Measurements from ENCODE around the gene KIAA1328. TPM values are rescaled to one million over a fixed set of nuclear protein-coding genes. Genes with fewer than 3 reads are reported as not detected.

The KIAA1328 gene
- total and polyA plus RNA-seq, 9 of the 15 experiments (the other 6 are each of a cell fraction or from before 2014, with no cell fraction given), result 4.0 to 8.6 (median 7.4) TPM

- H3K9me1 ChIP-seq (ENCODE audit: control insufficient read depth, insufficient read depth, low read length), result no peaks in the 10 kb centered on the region
- TF ChIP-seq ZNF584 (CRISPR knock-in tag; IDR thresholded peaks at IDR 0.05; ENCODE audit: low read depth) (peak; percentile 88; the same call in 1 of the 2 replicates), ZNF431 (CRISPR knock-in tag; IDR thresholded peaks at IDR 0.05) (no peak), ATF4 (CRISPR knock-in tag; IDR thresholded peaks at IDR 0.05) (peak; percentile 83), ATF6 (CRISPR knock-in tag; IDR thresholded peaks at IDR 0.05) (no peak), VEZF1 (CRISPR knock-in tag; IDR thresholded peaks at IDR 0.05) (peak; percentile 49), RBM39 (optimal IDR thresholded peaks at IDR 0.05; ENCODE audit: low read depth, low read length) (no peak), ZBTB11 (CRISPR knock-in tag; IDR thresholded peaks at IDR 0.05) (no peak), ARNT (IDR thresholded peaks at IDR 0.05) (no peak), ZNF175 (CRISPR knock-in tag; IDR thresholded peaks at IDR 0.05; ENCODE audit: low read depth) (peak; percentile 95), CEBPG (CRISPR knock-in tag; IDR thresholded peaks at IDR 0.05) (no peak), CEBPG (tag; conservative IDR thresholded peaks at IDR 0.05 in 1 of 2, IDR thresholded peaks at IDR 0.05 in 1 of 2) (peak in 1 of 2 experiments; percentile 79; a peak in 2 of 4 replicates), SMAD3 (CRISPR knock-in tag; conservative IDR thresholded peaks at IDR 0.05) (peak; percentile 36; the same call in 1 of the 2 replicates), ATF1 (CRISPR knock-in tag; IDR thresholded peaks at IDR 0.05) (no peak), ATF1 (tag; IDR thresholded peaks at IDR 0.05) (no peak), SMAD4 (CRISPR knock-in tag; conservative IDR thresholded peaks at IDR 0.05) (0 out of 2 replicates have a peak, but pooled peaks have one; percentile 44)
These were observed 394.1 kb downstream of the KIAA1328 start for GRCh38 chr18:37222999-37223378.

More at GRCh38 chr18:37222999-37223378, 394.1 kb downstream of the KIAA1328 start:
- ChIA-PET POLR2A (no interaction called here), CTCF (ENCODE audit: low intra/inter-chr PET ratio) (no interaction called here)
- intact Hi-C loops (cut with micrococcal nuclease) (no loop called here), in situ Hi-C loops (cut with MboI) (no loop called here)
- no TSS peak for BruUV-seq (replicated peaks)
- no peaks in the 10 kb centered on the region for H3K4me1 ChIP-seq (replicated peaks in 1 of 2; ENCODE audit: control insufficient read depth in 2 of 2, insufficient read depth in 2 of 2, low read length in 2 of 2)
- 4% methylated on average over 5 of the region's 5 CpGs for WGBS (ENCODE audit: insufficient coverage, low coverage, missing lambda C conversion rate)
- no peak overlapping the region for H3K4me3 ChIP-seq
- H3K27ac ChIP-seq (ENCODE audit: extremely low read depth, low read depth, low read length), result no peak overlapping the region
- H3K9ac ChIP-seq (ENCODE audit: insufficient read depth in 1 of 2, low read depth in 2 of 2, low read length in 2 of 2), result no peak overlapping the region
- H3K27me3 ChIP-seq (ENCODE audit: control insufficient read depth in 2 of 2, insufficient read depth in 2 of 2, low read length in 2 of 2), result no peaks in the 10 kb centered on the region
- no peak overlapping the region for H2AFZ ChIP-seq (ENCODE audit: low read depth, low read length)
- no peaks in the 10 kb centered on the region for H4K20me1 ChIP-seq (replicated peaks; ENCODE audit: control insufficient read depth, insufficient read depth, low read length)
- H3K9me3 ChIP-seq (replicated peaks; ENCODE audit: control insufficient read depth, insufficient read depth, low read depth, low read length), result no peaks in the 10 kb centered on the region
- ATAC-seq (peak; percentile 75), FAIRE-seq (no peak), DNase-seq (ENCODE audit: extremely low read depth in 1 of 4, low spot score in 3 of 4) (no peak)
- H3K4me2 ChIP-seq (ENCODE audit: insufficient read depth, low read length), result no peak overlapping the region
- H3K36me3 ChIP-seq (ENCODE audit: control insufficient read depth, insufficient read depth, low read length), result no peaks in the 10 kb centered on the region
- H3K79me2 ChIP-seq (ENCODE audit: control insufficient read depth, insufficient read depth, low read length), result no peaks in the 10 kb centered on the region

Data from K562 (cell line).